HG02981 (cell line): ENCODE data around the gene COMMD1.
"Not testable (repeated sequence)": the region's sequence is repeated elsewhere in the genome, so short reads cannot be mapped to it uniquely, and the experiment has no call there.

Experiments used
- ATAC-seq: cut with Tn5 transposase; IDR thresholded peaks from one replicate; pipeline ENCODE4 v1.9.1; 2021; ENCODE audit warnings: mild to moderate bottlenecking, moderate library complexity; ENCODE audit not compliant: unreplicated experiment

Gene COMMD1

GRCh38 chr2:62133320-62133823 lies 227.9 kb downstream of the COMMD1 start:
- no peak for ATAC-seq

- ATAC-seq = no peak
These were observed 231.7 kb downstream of the COMMD1 start for GRCh38 chr2:62136956-62137830.

- ATAC-seq = peak; percentile 45
These were observed 235.1 kb downstream of the COMMD1 start for GRCh38 chr2:62140426-62141141.

GRCh38 chr2:62141142-62141740 lies 235.8 kb downstream of the COMMD1 start:
- ATAC-seq = no peak

- peak; percentile 56 for ATAC-seq
These were observed 236.6 kb downstream of the COMMD1 start for GRCh38 chr2:62142054-62142453.

GRCh38 chr2:62143696-62144095 lies 238.2 kb downstream of the COMMD1 start:
- ATAC-seq = no peak

GRCh38 chr2:62144689-62145477 lies 239.4 kb downstream of the COMMD1 start:
- no peak for ATAC-seq

GRCh38 chr2:62145478-62146100 lies 240.1 kb downstream of the COMMD1 start:
- ATAC-seq = peak; percentile 36

GRCh38 chr2:62146790-62147189 lies 241.3 kb downstream of the COMMD1 start:
- not testable (repeated sequence) for ATAC-seq

GRCh38 chr2:62147610-62148301 lies 242.3 kb downstream of the COMMD1 start:
- no peak for ATAC-seq

- no peak for ATAC-seq
These were observed 244.2 kb downstream of the COMMD1 start for GRCh38 chr2:62149708-62150107.

- no peak for ATAC-seq
These were observed 245.3 kb downstream of the COMMD1 start for GRCh38 chr2:62150597-62151305.

GRCh38 chr2:62151306-62151638 lies 245.8 kb downstream of the COMMD1 start:
- ATAC-seq = no peak

GRCh38 chr2:62152000-62152399 lies 246.5 kb downstream of the COMMD1 start:
- ATAC-seq = no peak

GRCh38 chr2:62156861-62157496 lies 251.5 kb downstream of the COMMD1 start:
- ATAC-seq = no peak

- ATAC-seq = no peak
These were observed 253.1 kb downstream of the COMMD1 start for GRCh38 chr2:62158444-62159121.

GRCh38 chr2:62160691-62161090 lies 255.2 kb downstream of the COMMD1 start:
- ATAC-seq = not testable (repeated sequence)
